ENCODE results near the gene PPP1R16B.

- TF ChIP-seq CTCF (conservative IDR thresholded peaks at IDR 0.05) (no peak), ZFX (IDR thresholded peaks at IDR 0.05) (no peak)
Measured at GRCh38 chr20:38843346-38843745, 37.8 kb downstream of the PPP1R16B start.

Data from C4-2B (cell line).